Upper lobe of left lung (tissue), 6 donors: Measurements from ENCODE around the gene ATP6V1G2. TPM values are rescaled to one million over a fixed set of nuclear protein-coding genes. Genes with fewer than 3 reads are reported as not detected.

Experiments
- ATAC-seq, 2 donors: fragments of 200-7000 bp; cut with Tn5 transposase; one replicate each; pipeline ENCODE4 v1.9.1; 2022; ENCODE audit warnings: mild to moderate bottlenecking in 2 of 2, moderate library complexity in 2 of 2; ENCODE audit not compliant: low FRiP score in 2 of 2
- DNase-seq, 2 donors: peaks; one replicate each; pipeline ENCODE4 v3.0.0-alpha.2; 2019 to 2020
- H3K27ac ChIP-seq, 4 donors: fragments of 200-600 bp; sonication (generic); one replicate each; pipeline ENCODE4 v1.5.1; 2016 to 2019
- H3K27me3 ChIP-seq, 4 donors: fragments of 200-600 bp; sonication (generic); one replicate each; pipeline ENCODE4 v1.5.1; 2017 to 2019
- H3K36me3 ChIP-seq, 4 donors: fragments of 200-600 bp; sonication (generic); one replicate each; pipeline ENCODE4 v1.5.1; 2016 to 2019
- H3K4me1 ChIP-seq, 4 donors: fragments of 200-600 bp; sonication (generic); one replicate each; pipeline ENCODE4 v1.5.1; 2018 to 2019
- H3K4me3 ChIP-seq, 4 donors: fragments of 200-600 bp; sonication (generic); one replicate each; pipeline ENCODE4 v1.5.1; 2017 to 2019; ENCODE audit warnings: mild to moderate bottlenecking in 2 of 4, moderate library complexity in 1 of 4
- H3K9me3 ChIP-seq, 4 donors: fragments of 200-600 bp; sonication (generic); one replicate each; pipeline ENCODE4 v1.5.1; 2018 to 2019
- CTCF ChIP-seq, 6 experiments: fragments of 450-650 bp in 4 of 6; fragments of 200-600 bp in 2 of 6; sonication (generic) in 2 of 6; IDR thresholded peaks; one replicate each; pipeline ENCODE4 v1.5.1; 2016 to 2019; ENCODE audit warnings: antibody characterized with exemption in 6 of 6
- EP300 ChIP-seq, 4 donors: sonication (generic); formaldehyde crosslinking; IDR thresholded peaks; one replicate each; pipeline ENCODE4 v1.5.1; 2017; ENCODE audit warnings: antibody characterized with exemption in 4 of 4, control low read depth in 2 of 4
- POLR2A ChIP-seq, 4 donors: fragments of 450-650 bp; IDR thresholded peaks; one replicate each; pipeline ENCODE4 v1.5.1; 2016 to 2017; ENCODE audit warnings: antibody characterized with exemption in 4 of 4, mild to moderate bottlenecking in 2 of 4
- POLR2AphosphoS5 ChIP-seq, 2 donors: sonication (generic); formaldehyde crosslinking; IDR thresholded peaks; one replicate each; pipeline ENCODE4 v1.5.1; 2017; ENCODE audit warnings: antibody characterized with exemption in 2 of 2
- WGBS, 2 donors: methylation state at CpG; one replicate each; pipeline ENCODE4 v1.1.5; 2017 to 2018; 5-methylcytosine and 5-hydroxymethylcytosine counted together
- total RNA-seq, 6 donors: library from RNA; depleted of rRNA in 4 of 6; stranded (reverse); fragments of >200 nt in 4 of 6; gene quantifications; one replicate each; pipeline versions ENCODE4 v1.1.0 to v1.2.1, GENCODE V29; 2016 to 2021
- donor health status: DM: no; HTN: no; CAD: no; lungs with moderate emphysema.
- donor health status: DM: no; HTN: yes; CAD: no; lungs with severe emphysema.

Gene ATP6V1G2
- total RNA-seq, 6 donors from 2014 or later: 0.55 to 2.0 (median 1.1) TPM

- peaks cover 54 to 97% (median 93%) of the 10 kb centered on the region in 4 donors for H3K36me3 ChIP-seq
- no peak for DNase-seq
- ATAC-seq: no peak
- H3K27me3 ChIP-seq: no peaks in the 10 kb centered on the region
- no peak for TF ChIP-seq EP300 (IDR thresholded peaks at IDR 0.05)
- no peak for TF ChIP-seq POLR2AphosphoS5 (IDR thresholded peaks at IDR 0.05)
- no peak for TF ChIP-seq POLR2A (IDR thresholded peaks at IDR 0.05)
- TF ChIP-seq CTCF (IDR thresholded peaks at IDR 0.05): no peak
- H3K4me3 ChIP-seq: no peak overlapping the region
- H3K4me1 ChIP-seq: peaks cover 21 to 27% (median 26%) of the 10 kb centered on the region in 4 donors
- WGBS, 2 donors: 43 to 70% methylated on average over 2 of the region's 2 CpGs
- H3K9me3 ChIP-seq: no peaks in the 10 kb centered on the region
- H3K27ac ChIP-seq: no peak overlapping the region
These were observed 10.7 kb downstream of the ATP6V1G2 start for GRCh38 chr6:31535538-31536324.

- Histone ChIP-seq H3K27ac (no peak overlapping the region), H3K4me1 (peaks cover 10 to 15% (median 15%) of the 10 kb centered on the region in 4 donors), H3K4me3 (no peak overlapping the region), H3K36me3 (peaks cover 56 to 100% (median 98%) of the 10 kb centered on the region in 4 donors), H3K9me3 (no peaks in the 10 kb centered on the region), H3K27me3 (no peaks in the 10 kb centered on the region)
- WGBS, 2 donors: 90 to 92% methylated on average over 24 of the region's 24 CpGs
- TF ChIP-seq EP300 (IDR thresholded peaks at IDR 0.05) (no peak), POLR2AphosphoS5 (IDR thresholded peaks at IDR 0.05) (no peak)
- ATAC-seq (no peak), DNase-seq (peak in 1 of 2 donors; percentile 64)
These were observed 11.8 kb downstream of the ATP6V1G2 start for GRCh38 chr6:31534521-31535040.

GRCh38 chr6:31534011-31534410 lies 12.4 kb downstream of the ATP6V1G2 start:
- ATAC-seq: no peak
- no peak overlapping the region for H3K27ac ChIP-seq
- 89 to 90% methylated on average over 6 of the region's 6 CpGs for WGBS, 2 donors
- DNase-seq: no peak
- TF ChIP-seq EP300 (IDR thresholded peaks at IDR 0.05) (no peak), CTCF (IDR thresholded peaks at IDR 0.05) (no peak), POLR2A (IDR thresholded peaks at IDR 0.05) (no peak), POLR2AphosphoS5 (IDR thresholded peaks at IDR 0.05) (no peak)
- H3K4me3 ChIP-seq: no peak overlapping the region
- H3K36me3 ChIP-seq: peaks cover 56 to 98% (median 94%) of the 10 kb centered on the region in 4 donors
- no peaks in the 10 kb centered on the region for H3K27me3 ChIP-seq
- H3K9me3 ChIP-seq: no peaks in the 10 kb centered on the region
- peaks cover 4 to 10% (median 9%) of the 10 kb centered on the region in 4 donors for H3K4me1 ChIP-seq

GRCh38 chr6:31533455-31533841 lies 13.0 kb downstream of the ATP6V1G2 start:
- no peak for DNase-seq
- H3K4me1 ChIP-seq: peaks cover 0 to 4% (median 3%) of the 10 kb centered on the region in 4 donors
- 89 to 91% methylated on average over 1 of the region's 1 CpG for WGBS, 2 donors
- H3K4me3 ChIP-seq: no peak overlapping the region
- no peak for ATAC-seq
- no peak overlapping the region for H3K27ac ChIP-seq
- H3K27me3 ChIP-seq: no peaks in the 10 kb centered on the region
- peaks cover 56 to 96% (median 88%) of the 10 kb centered on the region in 4 donors for H3K36me3 ChIP-seq
- TF ChIP-seq EP300 (IDR thresholded peaks at IDR 0.05): no peak
- TF ChIP-seq POLR2AphosphoS5 (IDR thresholded peaks at IDR 0.05): no peak
- TF ChIP-seq POLR2A (IDR thresholded peaks at IDR 0.05): no peak
- no peak for TF ChIP-seq CTCF (IDR thresholded peaks at IDR 0.05)
- H3K9me3 ChIP-seq: no peaks in the 10 kb centered on the region

- no peaks in the 10 kb centered on the region for H3K9me3 ChIP-seq
- no peak overlapping the region for H3K4me3 ChIP-seq
- H3K4me1 ChIP-seq: no peaks in the 10 kb centered on the region
- ATAC-seq: no peak
- H3K27ac ChIP-seq: no peak overlapping the region
- no peak for TF ChIP-seq POLR2A (IDR thresholded peaks at IDR 0.05)
- TF ChIP-seq EP300 (IDR thresholded peaks at IDR 0.05): no peak
- TF ChIP-seq POLR2AphosphoS5 (IDR thresholded peaks at IDR 0.05): no peak
- no peak for TF ChIP-seq CTCF (IDR thresholded peaks at IDR 0.05)
- WGBS, 2 donors: 66 to 70% methylated on average over 9 of the region's 9 CpGs
- no peaks in the 10 kb centered on the region for H3K27me3 ChIP-seq
- DNase-seq: no peak
- peaks cover 54 to 90% (median 83%) of the 10 kb centered on the region in 4 donors for H3K36me3 ChIP-seq
These were observed 13.6 kb downstream of the ATP6V1G2 start for GRCh38 chr6:31532644-31533454.
